ENCODE measurements around the gene XRCC6.

XRCC6 gene

DNA sequence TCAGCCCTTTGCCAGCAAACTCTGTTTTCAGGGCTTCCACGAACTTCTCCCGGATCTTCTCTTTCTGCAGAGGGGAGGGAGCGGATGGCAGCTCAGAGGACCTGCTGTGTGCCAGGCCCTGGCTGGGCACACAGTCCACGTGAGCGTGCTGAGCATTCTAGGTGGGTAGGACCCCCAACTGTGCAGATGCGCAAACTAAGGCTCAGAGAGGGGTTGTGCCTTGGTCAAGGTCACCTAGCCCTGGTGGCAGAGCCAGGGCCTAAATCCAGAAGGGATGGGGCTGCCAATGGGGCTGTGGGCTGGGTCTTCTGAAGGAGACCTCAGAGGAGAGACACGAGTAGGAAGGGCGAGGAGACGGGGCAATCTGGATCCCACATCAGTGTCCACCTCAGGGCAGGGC lies 42.3 kb upstream of the XRCC6 start:
- TF ChIP-seq, protein P1, sequence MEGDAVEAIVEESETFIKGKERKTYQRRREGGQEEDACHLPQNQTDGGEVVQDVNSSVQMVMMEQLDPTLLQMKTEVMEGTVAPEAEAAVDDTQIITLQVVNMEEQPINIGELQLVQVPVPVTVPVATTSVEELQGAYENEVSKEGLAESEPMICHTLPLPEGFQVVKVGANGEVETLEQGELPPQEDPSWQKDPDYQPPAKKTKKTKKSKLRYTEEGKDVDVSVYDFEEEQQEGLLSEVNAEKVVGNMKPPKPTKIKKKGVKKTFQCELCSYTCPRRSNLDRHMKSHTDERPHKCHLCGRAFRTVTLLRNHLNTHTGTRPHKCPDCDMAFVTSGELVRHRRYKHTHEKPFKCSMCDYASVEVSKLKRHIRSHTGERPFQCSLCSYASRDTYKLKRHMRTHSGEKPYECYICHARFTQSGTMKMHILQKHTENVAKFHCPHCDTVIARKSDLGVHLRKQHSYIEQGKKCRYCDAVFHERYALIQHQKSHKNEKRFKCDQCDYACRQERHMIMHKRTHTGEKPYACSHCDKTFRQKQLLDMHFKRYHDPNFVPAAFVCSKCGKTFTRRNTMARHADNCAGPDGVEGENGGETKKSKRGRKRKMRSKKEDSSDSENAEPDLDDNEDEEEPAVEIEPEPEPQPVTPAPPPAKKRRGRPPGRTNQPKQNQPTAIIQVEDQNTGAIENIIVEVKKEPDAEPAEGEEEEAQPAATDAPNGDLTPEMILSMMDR (IDR thresholded peaks at IDR 0.05), result no peak

DNA sequence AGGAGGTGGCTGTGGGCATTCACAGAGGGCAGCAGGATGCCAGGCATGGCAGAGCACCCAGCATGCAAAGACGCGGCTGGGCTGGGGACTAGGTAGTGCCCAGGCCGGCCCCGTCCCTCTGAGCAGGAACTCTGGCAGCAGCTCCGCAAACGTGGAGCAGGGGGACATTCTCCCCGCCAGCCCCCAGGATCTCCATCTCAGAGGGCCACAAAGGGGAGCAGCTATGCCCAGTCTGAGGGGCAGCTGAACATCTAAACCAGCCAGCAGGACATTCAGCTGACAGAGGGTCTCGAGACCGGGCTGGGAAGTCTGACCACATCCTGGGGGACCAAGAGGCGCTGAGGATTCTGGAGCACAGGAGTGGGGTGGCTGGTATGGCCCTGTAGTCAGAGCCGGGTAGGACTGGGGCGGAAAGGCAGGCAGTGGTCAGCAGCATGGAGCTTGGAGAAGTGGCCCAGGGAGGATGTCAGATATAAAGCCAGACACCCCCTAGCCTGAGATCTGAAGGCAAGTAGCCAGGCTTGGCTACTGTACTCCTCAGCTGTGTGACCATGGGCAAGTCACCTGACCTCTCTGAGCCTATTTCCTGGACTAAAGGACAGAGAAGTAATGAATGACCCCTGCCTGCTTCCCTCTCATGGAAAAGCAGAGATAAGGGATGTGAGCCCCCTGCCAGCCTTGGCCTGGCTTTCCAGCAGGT lies 41.6 kb upstream of the XRCC6 start:
- TF ChIP-seq, protein P1 (IDR thresholded peaks at IDR 0.05), result no peak

- TF ChIP-seq, protein P1 (IDR thresholded peaks at IDR 0.05), result no peak
Observed at GRCh38 chr22:41579997-41580355, 41.1 kb upstream of the XRCC6 start.

DNA sequence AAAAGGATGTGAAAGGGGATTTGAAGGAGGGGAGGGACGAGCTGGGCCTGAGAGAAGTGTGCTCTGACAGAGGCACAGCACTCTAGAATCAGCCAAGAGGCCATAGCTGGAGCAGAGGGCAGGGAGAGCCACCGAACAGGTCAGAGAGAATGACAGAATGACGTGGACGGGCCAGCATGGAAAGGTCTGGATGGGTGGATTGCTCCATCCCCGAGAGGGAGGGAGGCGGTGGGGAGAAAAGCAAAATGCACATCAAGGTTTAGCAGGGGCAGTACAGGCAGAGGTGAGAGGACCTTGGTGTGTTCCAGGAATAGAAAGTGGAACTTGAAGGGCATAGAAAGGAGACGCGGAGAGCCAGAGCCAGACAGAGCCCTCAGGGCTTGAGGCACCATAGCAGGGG lies 38.4 kb upstream of the XRCC6 start:
- TF ChIP-seq, protein P1 (IDR thresholded peaks at IDR 0.05), result no peak

GRCh38 chr22:41584881-41585280 lies 36.2 kb upstream of the XRCC6 start:
- TF ChIP-seq, protein P1 (IDR thresholded peaks at IDR 0.05), result no peak

DNA sequence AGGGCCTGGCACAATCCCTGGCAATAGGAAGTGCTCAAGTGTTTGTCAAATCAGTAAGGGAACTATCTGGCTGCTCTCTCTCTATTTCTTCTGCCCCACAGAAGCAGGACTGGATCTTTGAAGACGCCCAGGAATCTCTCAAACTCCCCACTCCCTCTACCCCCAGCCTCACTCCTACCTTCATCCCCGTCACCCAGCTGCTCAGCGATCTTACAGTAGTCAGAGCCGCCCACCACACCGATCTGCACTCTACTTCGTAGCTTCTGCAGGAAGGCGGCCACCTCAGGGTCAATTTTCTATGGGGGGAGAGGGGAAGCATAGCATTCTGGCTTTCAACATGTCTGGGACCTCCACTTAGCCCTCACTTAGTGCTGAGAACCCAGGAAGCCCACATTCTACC lies 35.2 kb upstream of the XRCC6 start:
- TF ChIP-seq, protein P1 (IDR thresholded peaks at IDR 0.05), result no peak

GRCh38 chr22:41587347-41587723 lies 33.8 kb upstream of the XRCC6 start:
- TF ChIP-seq, protein P1 (IDR thresholded peaks at IDR 0.05), result no peak

Measured in LNCAP (cell line).